SK-N-MC (cell line): ENCODE data around the gene COPE.

Source experiments
- DNase-seq: peaks from one replicate; pipeline ENCODE4 v3.0.0-alpha.2; 2011; ENCODE audit warnings: low read depth, low spot score
- H3K27ac ChIP-seq: fragments of 200-600 bp; sonication (generic); 2 replicates; pipeline ENCODE4 v1.5.1; 2016; ENCODE audit warnings: mixed run types
- H3K36me3 ChIP-seq: fragments of 200-600 bp; sonication (generic); 2 replicates; pipeline ENCODE4 v1.6.1; 2017; ENCODE audit warnings: antibody characterized with exemption, low read length, mixed read lengths; ENCODE audit not compliant: insufficient read depth
- H3K4me3 ChIP-seq: fragments of 200-600 bp; sonication (generic); 2 replicates; pipeline ENCODE4 v1.5.1; 2016
- H3K9ac ChIP-seq: fragments of 200-600 bp; sonication (generic); 2 replicates; pipeline ENCODE4 v1.8.0; 2017; ENCODE audit warnings: mixed run types, mixed read lengths; ENCODE audit not compliant: insufficient read length
- H3K9me3 ChIP-seq: fragments of 200-600 bp; sonication (generic); 2 replicates; pipeline ENCODE4 v1.6.1; 2017; ENCODE audit warnings: low read depth, mild to moderate bottlenecking, antibody characterized with exemption, low read length, moderate library complexity, mixed read lengths
- EZH2 ChIP-seq: fragments of 200-600 bp; sonication (generic); IDR thresholded peaks from one replicate; pipeline ENCODE4 v1.6.1; 2017; ENCODE audit warnings: antibody characterized with exemption
- FOXP2 ChIP-seq: optimal IDR thresholded peaks from 2 replicates; pipeline ENCODE3; 2011; ENCODE audit warnings: mild to moderate bottlenecking, moderate library complexity; ENCODE audit not compliant: insufficient read depth; ENCODE audit errors: extremely low read length, control extremely low read depth
- POLR2AphosphoS5 ChIP-seq: IDR thresholded peaks from 2 replicates; pipeline ENCODE4 v1.6.1; 2012; ENCODE audit warnings: mild to moderate bottlenecking, low read depth, low read length, borderline replicate concordance

Gene COPE

DNA sequence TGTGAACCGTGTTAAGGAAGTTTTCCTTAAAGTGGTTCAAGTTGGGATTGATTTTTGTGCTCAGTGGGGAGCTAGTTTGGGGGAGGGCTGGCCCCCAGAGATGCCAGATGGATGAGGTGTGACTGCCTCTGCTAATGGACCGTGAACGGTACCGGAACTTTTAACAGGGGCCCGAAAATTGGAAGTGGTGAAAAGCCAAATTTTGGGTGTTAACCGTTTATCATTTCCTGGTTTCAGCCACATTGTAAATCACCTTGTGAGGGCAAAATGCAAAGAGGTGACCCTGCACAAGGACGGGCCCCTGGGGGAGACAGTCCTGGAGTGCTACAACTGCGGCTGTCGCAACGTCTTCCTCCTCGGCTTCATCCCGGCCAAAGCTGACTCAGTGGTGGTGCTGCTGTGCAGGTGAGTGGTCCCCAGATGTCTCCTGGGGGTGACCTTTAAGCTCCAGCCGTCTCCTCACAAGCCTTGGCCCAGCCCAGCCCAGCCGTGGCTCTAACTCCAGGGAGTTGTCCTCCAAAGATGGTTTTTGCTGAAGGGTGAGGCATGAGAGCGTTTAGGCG is 69.3 kb downstream of the COPE start:
- TF ChIP-seq EZH2 (no peak), FOXP2 (no peak), POLR2AphosphoS5 (no peak)
- peak overlapping the region; percentile 74 for H3K4me3 ChIP-seq
- H3K9ac ChIP-seq: peak overlapping the region; percentile 27
- no peaks in the 10 kb centered on the region for H3K9me3 ChIP-seq
- no peak for DNase-seq
- H3K27ac ChIP-seq: peak overlapping the region; percentile 99
- peaks cover 48% of the 10 kb centered on the region for H3K36me3 ChIP-seq
